ENCODE results near the gene ADAM10.

ADAM10 gene

DNA sequence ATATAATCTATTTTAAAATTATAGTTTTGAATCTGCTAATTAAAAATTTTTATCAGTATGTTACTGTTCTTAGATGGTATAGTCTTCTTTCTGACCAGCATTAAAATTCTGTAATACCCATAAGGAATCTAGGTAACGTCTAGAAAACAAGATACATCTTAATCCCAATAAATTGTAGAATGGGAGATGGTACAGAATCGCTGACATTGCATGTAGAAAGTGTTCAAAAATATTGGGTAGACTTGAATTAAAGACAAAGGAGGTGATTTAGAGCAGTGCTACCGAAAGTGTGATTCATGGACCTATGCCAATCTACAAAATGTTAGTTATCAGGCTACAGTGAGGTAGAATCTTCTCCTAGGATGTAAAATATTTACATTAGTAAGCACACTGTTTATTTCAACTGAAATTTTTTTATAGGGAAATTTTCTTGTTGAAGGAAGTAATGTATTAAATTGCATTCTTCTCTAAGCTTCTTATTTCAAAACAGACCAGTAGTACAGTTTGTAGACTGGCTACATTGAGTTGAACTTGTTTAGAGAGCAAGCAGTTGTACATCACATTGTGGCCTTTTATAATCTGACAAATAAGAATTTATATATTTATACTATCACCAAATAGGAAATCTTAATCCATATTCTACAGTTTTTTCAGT, 38.7 kb upstream of the ADAM10 start:
- no peak overlapping the region for H4K91ac ChIP-seq (ENCODE audit: low read depth, low read length, poor library complexity)
- H3K14ac ChIP-seq (ENCODE audit: low read length), result no peak overlapping the region
- no peaks in the 10 kb centered on the region for H3K4me1 ChIP-seq (ENCODE audit: control insufficient read depth in 2 of 2, insufficient read depth in 1 of 2, low read depth in 1 of 2, low read length in 2 of 2)
- no CpG with 5 or more reads among the region's 3 CpGs for WGBS, 2 donors (ENCODE audit: extremely low coverage in 2 of 2, insufficient read length in 2 of 2, insufficient replicate concordance in 1 of 2)
- no peak overlapping the region for H3K18ac ChIP-seq (ENCODE audit: low read length)
- H3K4ac ChIP-seq (ENCODE audit: low read length), result no peak overlapping the region
- H3K27me3 ChIP-seq (ENCODE audit: control insufficient read depth in 3 of 3, insufficient read depth in 3 of 3, low read depth in 1 of 3, low read length in 3 of 3), result no peaks in the 10 kb centered on the region
- H2BK12ac ChIP-seq (ENCODE audit: low read length), result no peak overlapping the region
- H3K27ac ChIP-seq (replicated peaks; ENCODE audit: low read length), result no peak overlapping the region
- no peak for DNase-seq (ENCODE audit: low spot score)
- no peak overlapping the region for H4K8ac ChIP-seq (ENCODE audit: low read depth, low read length)
- no peak overlapping the region for H3K9ac ChIP-seq (ENCODE audit: low read depth, low read length, poor library complexity)
- H3K9me3 ChIP-seq (replicated peaks in 1 of 2; ENCODE audit: control insufficient read depth in 2 of 2, insufficient read depth in 1 of 2, low read depth in 1 of 2, low read length in 2 of 2), result no peaks in the 10 kb centered on the region
- no peak overlapping the region for H2AK5ac ChIP-seq (ENCODE audit: low read depth, low read length)
- no peak overlapping the region for H3K4me3 ChIP-seq (ENCODE audit: low read length in 2 of 2)
- H2AFZ ChIP-seq (ENCODE audit: low read length), result no peak overlapping the region
- H3K79me1 ChIP-seq (ENCODE audit: low read depth, low read length), result no peaks in the 10 kb centered on the region
- no peak overlapping the region for H3K23ac ChIP-seq (ENCODE audit: low read depth, low read length, poor library complexity)
- H2BK15ac ChIP-seq (ENCODE audit: low read length), result no peak overlapping the region
- no peak overlapping the region for H2BK5ac ChIP-seq (ENCODE audit: low read length)
- H2BK120ac ChIP-seq (ENCODE audit: low read depth, low read length), result no peak overlapping the region
- no peak overlapping the region for H3K4me2 ChIP-seq (ENCODE audit: insufficient read depth, low read length, poor library complexity, severe bottlenecking)
- H3K36me3 ChIP-seq (replicated peaks in 1 of 2; ENCODE audit: control insufficient read depth in 2 of 2, insufficient read depth in 2 of 2, low read length in 2 of 2), result peaks cover 0 to 46% of the 10 kb centered on the region in 2 donors

DNA sequence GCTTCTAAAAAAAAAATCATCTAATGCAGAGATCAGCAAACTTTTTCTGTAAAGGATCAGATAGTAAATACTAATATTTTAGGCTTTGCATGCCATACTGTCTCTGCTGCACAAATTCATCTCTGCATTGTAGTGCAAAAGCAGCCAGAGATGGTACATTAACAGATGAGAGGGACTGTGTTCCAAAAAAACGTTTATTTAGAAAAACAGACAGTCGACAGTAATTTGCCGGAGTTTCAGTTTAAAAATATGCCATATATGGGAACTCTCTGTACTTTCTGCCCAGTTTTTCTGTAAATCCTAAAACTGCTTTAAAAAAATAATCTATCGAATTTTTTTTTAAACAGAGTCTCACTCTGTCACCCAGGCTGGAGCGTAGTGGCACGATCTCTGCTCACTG, 35.8 kb upstream of the ADAM10 start:
- no peak overlapping the region for H2BK120ac ChIP-seq (ENCODE audit: low read depth, low read length)
- H2AFZ ChIP-seq (ENCODE audit: low read length), result no peak overlapping the region
- DNase-seq (ENCODE audit: low spot score), result no peak
- H2BK5ac ChIP-seq (ENCODE audit: low read length), result no peak overlapping the region
- H3K9me3 ChIP-seq (replicated peaks in 1 of 2; ENCODE audit: control insufficient read depth in 2 of 2, insufficient read depth in 1 of 2, low read depth in 1 of 2, low read length in 2 of 2), result no peaks in the 10 kb centered on the region
- H4K91ac ChIP-seq (ENCODE audit: low read depth, low read length, poor library complexity), result no peak overlapping the region
- H2BK15ac ChIP-seq (ENCODE audit: low read length), result no peak overlapping the region
- H3K4me1 ChIP-seq (ENCODE audit: control insufficient read depth in 2 of 2, insufficient read depth in 1 of 2, low read depth in 1 of 2, low read length in 2 of 2), result no peaks in the 10 kb centered on the region
- peaks cover 0 to 35% of the 10 kb centered on the region in 2 donors for H3K36me3 ChIP-seq (replicated peaks in 1 of 2; ENCODE audit: control insufficient read depth in 2 of 2, insufficient read depth in 2 of 2, low read length in 2 of 2)
- no peak overlapping the region for H3K4ac ChIP-seq (ENCODE audit: low read length)
- no peak overlapping the region for H3K9ac ChIP-seq (ENCODE audit: low read depth, low read length, poor library complexity)
- no peak overlapping the region for H3K4me2 ChIP-seq (ENCODE audit: insufficient read depth, low read length, poor library complexity, severe bottlenecking)
- no peak overlapping the region for H3K27ac ChIP-seq (replicated peaks; ENCODE audit: low read length)
- H3K23ac ChIP-seq (ENCODE audit: low read depth, low read length, poor library complexity), result no peak overlapping the region
- no peak overlapping the region for H3K18ac ChIP-seq (ENCODE audit: low read length)
- no peak overlapping the region for H2AK5ac ChIP-seq (ENCODE audit: low read depth, low read length)
- H2BK12ac ChIP-seq (ENCODE audit: low read length), result no peak overlapping the region
- H3K27me3 ChIP-seq (ENCODE audit: control insufficient read depth in 3 of 3, insufficient read depth in 3 of 3, low read depth in 1 of 3, low read length in 3 of 3), result no peaks in the 10 kb centered on the region
- H3K14ac ChIP-seq (ENCODE audit: low read length), result no peak overlapping the region
- no peaks in the 10 kb centered on the region for H3K79me1 ChIP-seq (ENCODE audit: low read depth, low read length)
- H3K4me3 ChIP-seq (ENCODE audit: low read length in 2 of 2), result no peak overlapping the region
- no peak overlapping the region for H4K8ac ChIP-seq (ENCODE audit: low read depth, low read length)
- no CpG with 5 or more reads among the region's 6 CpGs for WGBS, 2 donors (ENCODE audit: extremely low coverage in 2 of 2, insufficient read length in 2 of 2, insufficient replicate concordance in 1 of 2)

DNA sequence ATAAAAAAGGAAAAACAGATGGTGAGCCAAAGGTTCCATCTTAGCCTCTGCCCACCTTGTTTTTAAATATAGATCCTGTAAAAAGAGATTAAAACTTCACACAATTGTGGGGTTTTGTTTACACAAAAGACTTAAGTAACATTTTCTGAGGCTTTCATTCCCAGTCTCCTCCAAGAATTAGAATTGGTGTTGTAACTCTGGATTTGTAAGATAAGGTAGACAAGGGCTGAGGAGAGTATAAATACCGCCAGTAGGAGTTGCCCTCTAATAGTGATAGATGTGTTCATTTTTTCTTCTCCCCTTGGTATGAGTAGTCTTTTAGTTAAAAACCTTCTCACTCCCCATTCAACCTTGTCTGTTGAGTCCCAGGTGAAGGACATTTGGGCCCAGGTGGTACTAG, 30.0 kb upstream of the ADAM10 start:
- DNase-seq (ENCODE audit: low spot score), result no peak
- H3K4me3 ChIP-seq (ENCODE audit: low read length in 2 of 2), result no peak overlapping the region
- no peak overlapping the region for H2AK5ac ChIP-seq (ENCODE audit: low read depth, low read length)
- H3K27me3 ChIP-seq (ENCODE audit: control insufficient read depth in 3 of 3, insufficient read depth in 3 of 3, low read depth in 1 of 3, low read length in 3 of 3), result no peaks in the 10 kb centered on the region
- no peak overlapping the region for H2BK12ac ChIP-seq (ENCODE audit: low read length)
- H3K36me3 ChIP-seq (replicated peaks in 1 of 2; ENCODE audit: control insufficient read depth in 2 of 2, insufficient read depth in 2 of 2, low read length in 2 of 2), result peaks cover 0 to 22% of the 10 kb centered on the region in 2 donors
- H4K8ac ChIP-seq (ENCODE audit: low read depth, low read length), result no peak overlapping the region
- no peak overlapping the region for H3K4ac ChIP-seq (ENCODE audit: low read length)
- no peak overlapping the region for H3K27ac ChIP-seq (replicated peaks; ENCODE audit: low read length)
- H2BK5ac ChIP-seq (ENCODE audit: low read length), result no peak overlapping the region
- H3K9ac ChIP-seq (ENCODE audit: low read depth, low read length, poor library complexity), result no peak overlapping the region
- no peak overlapping the region for H3K14ac ChIP-seq (ENCODE audit: low read length)
- no CpG with 5 or more reads among the region's 1 CpG for WGBS, 2 donors (ENCODE audit: extremely low coverage in 2 of 2, insufficient read length in 2 of 2, insufficient replicate concordance in 1 of 2)
- H3K18ac ChIP-seq (ENCODE audit: low read length), result no peak overlapping the region
- no peak overlapping the region for H2BK120ac ChIP-seq (ENCODE audit: low read depth, low read length)
- H3K4me2 ChIP-seq (ENCODE audit: insufficient read depth, low read length, poor library complexity, severe bottlenecking), result no peak overlapping the region
- H3K9me3 ChIP-seq (replicated peaks in 1 of 2; ENCODE audit: control insufficient read depth in 2 of 2, insufficient read depth in 1 of 2, low read depth in 1 of 2, low read length in 2 of 2), result no peaks in the 10 kb centered on the region
- no peaks in the 10 kb centered on the region for H3K79me1 ChIP-seq (ENCODE audit: low read depth, low read length)
- H3K4me1 ChIP-seq (ENCODE audit: control insufficient read depth in 2 of 2, insufficient read depth in 1 of 2, low read depth in 1 of 2, low read length in 2 of 2), result no peaks in the 10 kb centered on the region
- H2BK15ac ChIP-seq (ENCODE audit: low read length), result no peak overlapping the region
- no peak overlapping the region for H4K91ac ChIP-seq (ENCODE audit: low read depth, low read length, poor library complexity)
- H2AFZ ChIP-seq (ENCODE audit: low read length), result no peak overlapping the region
- H3K23ac ChIP-seq (ENCODE audit: low read depth, low read length, poor library complexity), result no peak overlapping the region

DNA sequence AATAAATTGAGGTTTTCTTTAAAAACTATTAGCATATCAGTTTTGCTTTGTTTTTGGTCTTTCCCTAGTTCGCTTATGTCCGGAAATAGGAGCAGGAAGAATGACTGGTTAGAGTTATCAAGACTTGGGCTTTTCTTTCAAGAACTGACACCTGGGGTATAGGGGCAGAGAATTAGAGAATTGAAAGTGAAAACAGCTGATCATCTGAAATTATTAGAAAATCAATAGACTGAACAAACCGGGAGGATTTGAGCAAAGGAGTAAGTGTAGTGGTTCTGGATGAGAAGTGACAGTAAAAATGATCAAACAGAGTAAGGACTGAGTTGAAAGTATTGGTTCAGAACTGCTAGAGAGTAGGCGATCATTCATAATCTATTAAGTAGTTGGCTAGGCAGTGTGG, 27.6 kb upstream of the ADAM10 start:
- Histone ChIP-seq H3K4me1 (ENCODE audit: control insufficient read depth in 2 of 2, insufficient read depth in 1 of 2, low read depth in 1 of 2, low read length in 2 of 2) (peaks cover 0 to 11% of the 10 kb centered on the region in 2 donors), H2BK12ac (ENCODE audit: low read length) (no peak overlapping the region), H3K18ac (ENCODE audit: low read length) (no peak overlapping the region), H2AFZ (ENCODE audit: low read length) (no peak overlapping the region), H3K4me3 (ENCODE audit: low read length in 2 of 2) (no peak overlapping the region), H3K4me2 (ENCODE audit: insufficient read depth, low read length, poor library complexity, severe bottlenecking) (no peak overlapping the region), H3K23ac (ENCODE audit: low read depth, low read length, poor library complexity) (no peak overlapping the region), H4K8ac (ENCODE audit: low read depth, low read length) (no peak overlapping the region), H3K79me1 (ENCODE audit: low read depth, low read length) (peaks cover 1% of the 10 kb centered on the region), H3K4ac (ENCODE audit: low read length) (no peak overlapping the region), H3K9ac (ENCODE audit: low read depth, low read length, poor library complexity) (no peak overlapping the region), H3K9me3 (replicated peaks in 1 of 2; ENCODE audit: control insufficient read depth in 2 of 2, insufficient read depth in 1 of 2, low read depth in 1 of 2, low read length in 2 of 2) (no peaks in the 10 kb centered on the region), H3K27me3 (ENCODE audit: control insufficient read depth in 3 of 3, insufficient read depth in 3 of 3, low read depth in 1 of 3, low read length in 3 of 3) (no peaks in the 10 kb centered on the region), H4K91ac (ENCODE audit: low read depth, low read length, poor library complexity) (no peak overlapping the region), H3K36me3 (replicated peaks in 1 of 2; ENCODE audit: control insufficient read depth in 2 of 2, insufficient read depth in 2 of 2, low read length in 2 of 2) (peaks cover 0 to 21% of the 10 kb centered on the region in 2 donors), H2BK120ac (ENCODE audit: low read depth, low read length) (no peak overlapping the region), H3K14ac (ENCODE audit: low read length) (no peak overlapping the region), H2BK5ac (ENCODE audit: low read length) (no peak overlapping the region), H2AK5ac (ENCODE audit: low read depth, low read length) (no peak overlapping the region), H2BK15ac (ENCODE audit: low read length) (no peak overlapping the region), H3K27ac (replicated peaks; ENCODE audit: low read length) (no peak overlapping the region)
- no peak for DNase-seq (ENCODE audit: low spot score)
- WGBS, 2 donors (ENCODE audit: extremely low coverage in 2 of 2, insufficient read length in 2 of 2, insufficient replicate concordance in 1 of 2), result no CpG with 5 or more reads among the region's 4 CpGs
